Measurements from ENCODE around the gene HDAC4. TPM values are rescaled to one million over a fixed set of nuclear protein-coding genes. Genes with fewer than 3 reads are reported as not detected.

Gene HDAC4
- total and polyA plus RNA-seq, 10 of the 15 experiments (the other 5 are each of a cell fraction or from before 2014, with no cell fraction given): 0.22 to 15.7 (median 4.8) TPM

- H3K4me3 ChIP-seq: no peak overlapping the region
- no peak for FAIRE-seq
- ChIA-PET RAD21 (ENCODE audit: unreplicated experiment) (no interaction called here), SMC1A (ENCODE audit: uncharacterized antibody, unreplicated experiment) (interaction anchor here (1.1 kb wide), 1 partner anchor 34 kb away, joined by 3 read pairs; no protein-coding TSS in a partner anchor), POLR2A (no interaction called here), CTCF (no interaction called here)
- H4K20me1 ChIP-seq (ENCODE audit: control insufficient read depth, insufficient read depth): peaks cover 3% of the 10 kb centered on the region; the same call in 1 of the 2 replicates
- H3K9ac ChIP-seq (ENCODE audit: control insufficient read depth, insufficient read depth, low read length): no peak overlapping the region
- no peak overlapping the region for H3K4me2 ChIP-seq (ENCODE audit: control insufficient read depth, insufficient read depth)
- H3K27ac ChIP-seq (ENCODE audit: control insufficient read depth, insufficient read depth): no peak overlapping the region
- DNase-seq (ENCODE audit: low read depth, low spot score): no peak
- H2AFZ ChIP-seq (ENCODE audit: control insufficient read depth, low read depth, low read length): no peak overlapping the region
- ATAC-seq: no peak
- no peaks in the 10 kb centered on the region for H3K9me3 ChIP-seq (replicated peaks; ENCODE audit: control insufficient read depth, insufficient read depth, low read length)
- H3K79me2 ChIP-seq (ENCODE audit: control insufficient read depth, insufficient read depth, low read length): no peaks in the 10 kb centered on the region
- no peaks in the 10 kb centered on the region for H3K27me3 ChIP-seq (replicated peaks in 1 of 2; ENCODE audit: control insufficient read depth in 2 of 2, insufficient read depth in 2 of 2, low read length in 1 of 2)
- no peak for TF ChIP-seq SMAD1 (IDR thresholded peaks at IDR 0.05; ENCODE audit: low read depth, partially characterized antibody)
- TF ChIP-seq POLR2AphosphoS2 (IDR thresholded peaks at IDR 0.05; ENCODE audit: low read depth, low read length): no peak
- no peak for TF ChIP-seq RCOR1 (conservative IDR thresholded peaks at IDR 0.05; ENCODE audit: low read depth, low read length)
- no peak for TF ChIP-seq NR2F1 (conservative IDR thresholded peaks at IDR 0.05)
- TF ChIP-seq TCF7 (IDR thresholded peaks at IDR 0.05; ENCODE audit: borderline replicate concordance): no peak
- TF ChIP-seq SREBF1 (IDR thresholded peaks at IDR 0.05; ENCODE audit: low read length): no peak
- no peak for TF ChIP-seq FOXK2 (IDR thresholded peaks at IDR 0.05)
- TF ChIP-seq HDGF (IDR thresholded peaks at IDR 0.05): no peak
- TF ChIP-seq PRDM15 (CRISPR knock-in tag; IDR thresholded peaks at IDR 0.05): no peak
- no peak for TF ChIP-seq YY1 (IDR thresholded peaks at IDR 0.05; ENCODE audit: low read depth, low read length)
- TF ChIP-seq CEBPB (IDR thresholded peaks at IDR 0.05; ENCODE audit: borderline replicate concordance in 1 of 2, low read depth in 2 of 2, low read length in 2 of 2): no peak
- no peak for TF ChIP-seq POU2F2 (IDR thresholded peaks at IDR 0.05; ENCODE audit: borderline replicate concordance, low read depth, low read length)
- TF ChIP-seq SREBF2 (IDR thresholded peaks at IDR 0.05; ENCODE audit: low read length): no peak
- no peak for TF ChIP-seq PAX5 (IDR thresholded peaks at IDR 0.05; ENCODE audit: borderline replicate concordance, low read depth, low read length)
- 87% methylated on average over 15 of the region's 15 CpGs for WGBS (ENCODE audit: insufficient coverage, insufficient replicate concordance, low lambda C conversion rate, missing lambda C conversion rate)
- no peaks in the 10 kb centered on the region for H3K36me3 ChIP-seq (ENCODE audit: control insufficient read depth in 2 of 2, insufficient read depth in 2 of 2, low read length in 1 of 2)
- BruUV-seq (replicated peaks): no TSS peak
- H3K4me1 ChIP-seq (ENCODE audit: control insufficient read depth, insufficient read depth, low read length): peaks cover 7% of the 10 kb centered on the region
- in situ Hi-C loops (cut with MboI): no loop called here
- intact Hi-C loops (cut with micrococcal nuclease; ENCODE audit: unreplicated experiment): no loop called here
Measured at GRCh38 chr2:239337877-239338484, 62.8 kb downstream of the HDAC4 start.

Data from GM12878 (cell line).